HS-5 (cell line): ENCODE results near the gene CIDEB.

Experiments used
- DNase-seq: peaks from one replicate; pipeline ENCODE4 v3.0.0-alpha.2; 2012; ENCODE audit warnings: low read depth

The CIDEB gene

GRCh38 chr14:24312736-24313507 is 5.1 kb upstream of the CIDEB start:
- DNase-seq = no peak

DNA sequence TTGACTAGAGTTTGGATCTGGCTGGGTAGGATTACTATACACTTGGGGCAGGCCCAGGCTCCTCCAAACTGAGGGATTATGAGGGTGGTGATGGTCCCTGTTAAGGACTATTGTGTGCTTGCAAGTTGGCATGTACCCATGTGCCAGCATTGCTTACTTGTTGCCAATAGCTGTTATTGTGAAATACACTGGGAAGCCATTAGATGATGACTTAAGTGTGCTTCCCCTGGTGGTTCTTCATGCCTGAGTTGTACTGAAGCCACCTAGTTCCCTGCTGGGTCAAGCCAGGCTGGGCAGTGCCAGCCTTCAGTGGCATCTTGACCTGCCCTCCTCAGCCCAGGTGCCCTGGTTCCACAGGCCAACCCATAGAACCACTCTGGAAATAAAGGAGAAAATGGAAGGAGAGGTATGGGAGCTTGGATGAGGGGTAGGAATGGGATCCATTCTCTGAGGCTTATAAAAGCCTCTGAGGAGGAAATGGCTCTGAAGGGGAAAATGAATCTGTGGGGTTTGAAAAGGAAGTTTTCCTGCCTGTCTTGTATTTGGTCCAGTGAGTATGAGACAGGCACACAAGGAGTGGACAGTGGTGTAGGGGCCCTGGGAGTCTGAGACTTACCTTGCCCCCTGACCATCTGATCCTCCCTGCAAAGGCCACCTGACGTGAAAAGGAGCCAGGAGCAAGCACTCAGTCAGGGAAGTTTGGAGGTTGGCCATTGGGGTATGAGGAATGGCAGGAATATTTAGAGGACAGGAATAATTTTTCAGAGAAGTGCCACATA is 4.2 kb upstream of the CIDEB start:
- DNase-seq = no peak

DNA sequence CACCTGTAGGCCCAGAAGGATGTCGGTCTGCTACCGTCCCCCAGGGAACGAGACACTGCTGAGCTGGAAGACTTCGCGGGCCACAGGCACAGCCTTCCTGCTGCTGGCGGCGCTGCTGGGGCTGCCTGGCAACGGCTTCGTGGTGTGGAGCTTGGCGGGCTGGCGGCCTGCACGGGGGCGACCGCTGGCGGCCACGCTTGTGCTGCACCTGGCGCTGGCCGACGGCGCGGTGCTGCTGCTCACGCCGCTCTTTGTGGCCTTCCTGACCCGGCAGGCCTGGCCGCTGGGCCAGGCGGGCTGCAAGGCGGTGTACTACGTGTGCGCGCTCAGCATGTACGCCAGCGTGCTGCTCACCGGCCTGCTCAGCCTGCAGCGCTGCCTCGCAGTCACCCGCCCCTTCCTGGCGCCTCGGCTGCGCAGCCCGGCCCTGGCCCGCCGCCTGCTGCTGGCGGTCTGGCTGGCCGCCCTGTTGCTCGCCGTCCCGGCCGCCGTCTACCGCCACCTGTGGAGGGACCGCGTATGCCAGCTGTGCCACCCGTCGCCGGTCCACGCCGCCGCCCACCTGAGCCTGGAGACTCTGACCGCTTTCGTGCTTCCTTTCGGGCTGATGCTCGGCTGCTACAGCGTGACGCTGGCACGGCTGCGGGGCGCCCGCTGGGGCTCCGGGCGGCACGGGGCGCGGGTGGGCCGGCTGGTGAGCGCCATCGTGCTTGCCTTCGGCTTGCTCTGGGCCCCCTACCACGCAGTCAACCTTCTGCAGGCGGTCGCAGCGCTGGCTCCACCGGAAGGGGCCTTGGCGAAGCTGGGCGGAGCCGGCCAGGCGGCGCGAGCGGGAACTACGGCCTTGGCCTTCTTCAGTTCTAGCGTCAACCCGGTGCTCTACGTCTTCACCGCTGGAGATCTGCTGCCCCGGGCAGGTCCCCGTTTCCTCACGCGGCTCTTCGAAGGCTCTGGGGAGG is 3.1 kb upstream of the CIDEB start, which contains the start of gene LTB4R:
Gene LTB4R (plus strand): TSS at position 857 of the 959 bp plus-strand sequence. CDS start 4,150 bp downstream, outside the sequence.
- DNase-seq = no peak

DNA sequence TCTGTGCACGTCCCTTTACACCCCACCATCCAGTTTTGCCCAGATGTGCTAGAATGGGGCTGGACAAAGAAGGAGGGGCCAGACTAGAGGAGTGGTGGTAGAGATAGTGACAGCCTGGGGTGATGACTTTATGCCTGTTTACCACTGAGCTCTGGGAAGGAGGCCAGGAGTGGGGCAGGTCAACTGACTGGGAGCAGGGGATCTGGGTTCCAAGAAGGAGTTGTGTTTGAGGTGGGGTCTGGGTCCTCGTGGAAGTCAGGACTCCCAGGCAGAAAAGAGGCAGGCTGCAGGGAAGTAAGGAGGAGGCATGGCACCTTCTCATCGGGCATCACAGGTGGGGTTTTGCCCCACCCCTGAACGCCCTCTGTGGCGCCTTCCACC is 2.5 kb upstream of the CIDEB start:
- DNase-seq = no peak

DNA sequence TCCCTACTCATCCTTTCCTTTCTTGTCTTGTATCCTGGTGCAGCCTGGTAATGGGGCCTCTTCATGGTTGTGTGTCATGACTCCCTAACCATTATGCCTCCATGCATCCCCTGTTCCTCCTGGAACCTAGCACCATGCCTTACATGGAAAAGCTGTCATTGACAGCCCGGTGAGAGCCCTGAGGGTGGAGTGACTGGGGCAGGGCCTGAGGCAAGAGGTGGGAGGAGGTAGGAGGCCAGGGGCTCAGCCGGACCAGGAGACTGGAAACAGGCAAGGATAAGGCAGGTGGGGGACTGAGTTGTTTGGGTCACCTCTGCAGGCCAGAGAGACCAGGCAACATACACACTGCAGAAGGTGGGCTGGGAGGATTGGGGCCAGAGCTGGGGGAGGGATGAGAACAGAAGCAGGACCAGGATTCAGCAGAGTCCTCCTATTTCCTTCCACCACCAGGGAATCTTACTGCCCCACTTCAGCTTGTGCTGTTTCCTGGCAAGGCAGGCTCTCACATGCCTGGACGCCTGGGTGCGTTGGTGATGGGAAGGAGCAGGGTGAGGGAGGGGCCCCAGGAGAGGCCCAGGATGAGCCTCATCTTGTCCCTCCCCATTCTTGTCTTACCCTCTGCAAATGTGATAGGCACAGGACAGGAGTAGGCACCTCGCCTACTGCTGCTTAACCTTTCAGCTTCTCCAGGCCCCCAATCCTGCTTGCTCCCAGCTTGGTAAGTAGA is 1.9 kb upstream of the CIDEB start, which contains the start of gene LTB4R2:
Gene LTB4R2 (plus strand): TSS at position 603 of the 727 bp plus-strand sequence. CDS start 525 bp downstream, outside the sequence.
- DNase-seq = no peak

DNA sequence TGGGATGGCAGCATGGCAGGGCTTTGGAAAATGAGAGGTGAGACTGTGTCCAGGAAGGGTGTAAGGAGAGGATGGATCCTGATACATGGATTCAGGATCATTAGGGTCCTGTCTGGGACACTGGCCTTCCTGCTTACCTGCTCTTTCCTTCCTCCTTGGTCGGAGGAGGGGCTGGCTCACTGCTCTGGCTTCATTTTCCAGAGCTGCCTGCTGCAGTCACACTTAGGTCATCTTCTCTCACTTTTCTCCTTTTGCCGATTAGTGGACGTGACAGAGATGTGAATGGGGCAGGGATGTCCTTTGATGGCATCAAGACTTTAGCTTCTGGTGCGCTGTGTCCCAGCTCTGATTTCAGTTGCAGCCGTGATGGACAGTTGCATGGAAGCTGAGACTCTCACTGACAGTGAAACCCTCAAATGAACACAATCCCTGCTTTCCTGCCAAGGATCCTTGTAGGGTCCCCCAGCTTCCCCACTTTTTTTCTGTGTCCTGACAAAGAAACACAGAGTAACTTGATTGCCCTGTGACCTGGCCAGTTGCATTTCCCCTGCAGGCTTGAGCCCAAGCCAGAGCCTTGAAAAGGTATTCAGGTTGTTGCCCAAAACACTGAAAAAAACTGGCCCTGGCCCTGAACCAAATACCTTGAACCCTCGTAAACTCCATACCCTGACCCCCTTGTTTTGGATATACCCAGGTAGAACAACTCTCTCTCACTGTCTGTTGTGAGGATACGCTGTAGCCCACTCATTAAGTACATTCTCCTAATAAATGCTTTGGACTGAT is 756 bp upstream of the CIDEB start:
- no peak for DNase-seq

DNA sequence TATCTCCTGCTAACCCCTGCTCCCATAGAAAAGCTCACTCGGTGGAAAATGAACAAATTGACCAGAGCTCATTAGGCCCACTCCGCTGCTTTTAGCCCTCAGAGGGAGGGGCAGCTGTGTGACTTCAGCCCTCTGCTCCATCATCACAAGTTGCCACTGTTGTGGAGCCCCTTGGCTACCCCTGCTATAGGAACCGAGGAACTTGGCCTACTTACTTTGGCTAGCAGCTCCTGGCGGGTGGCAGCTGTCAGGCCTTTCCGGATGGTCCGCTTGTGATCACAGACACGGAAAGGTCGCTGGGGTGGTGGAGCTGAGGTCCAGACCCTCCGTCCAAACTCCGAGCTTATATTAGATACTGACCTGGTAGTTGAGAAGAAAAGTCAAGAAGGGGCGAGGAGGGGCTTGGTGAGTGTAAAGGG is 612 bp downstream of the CIDEB start:
- no peak for DNase-seq

- DNase-seq = no peak
Observed at GRCh38 chr14:24304019-24304387, 3.8 kb downstream of the CIDEB start.

GRCh38 chr14:24300326-24300980 is 7.3 kb downstream of the CIDEB start:
- DNase-seq = no peak

DNA sequence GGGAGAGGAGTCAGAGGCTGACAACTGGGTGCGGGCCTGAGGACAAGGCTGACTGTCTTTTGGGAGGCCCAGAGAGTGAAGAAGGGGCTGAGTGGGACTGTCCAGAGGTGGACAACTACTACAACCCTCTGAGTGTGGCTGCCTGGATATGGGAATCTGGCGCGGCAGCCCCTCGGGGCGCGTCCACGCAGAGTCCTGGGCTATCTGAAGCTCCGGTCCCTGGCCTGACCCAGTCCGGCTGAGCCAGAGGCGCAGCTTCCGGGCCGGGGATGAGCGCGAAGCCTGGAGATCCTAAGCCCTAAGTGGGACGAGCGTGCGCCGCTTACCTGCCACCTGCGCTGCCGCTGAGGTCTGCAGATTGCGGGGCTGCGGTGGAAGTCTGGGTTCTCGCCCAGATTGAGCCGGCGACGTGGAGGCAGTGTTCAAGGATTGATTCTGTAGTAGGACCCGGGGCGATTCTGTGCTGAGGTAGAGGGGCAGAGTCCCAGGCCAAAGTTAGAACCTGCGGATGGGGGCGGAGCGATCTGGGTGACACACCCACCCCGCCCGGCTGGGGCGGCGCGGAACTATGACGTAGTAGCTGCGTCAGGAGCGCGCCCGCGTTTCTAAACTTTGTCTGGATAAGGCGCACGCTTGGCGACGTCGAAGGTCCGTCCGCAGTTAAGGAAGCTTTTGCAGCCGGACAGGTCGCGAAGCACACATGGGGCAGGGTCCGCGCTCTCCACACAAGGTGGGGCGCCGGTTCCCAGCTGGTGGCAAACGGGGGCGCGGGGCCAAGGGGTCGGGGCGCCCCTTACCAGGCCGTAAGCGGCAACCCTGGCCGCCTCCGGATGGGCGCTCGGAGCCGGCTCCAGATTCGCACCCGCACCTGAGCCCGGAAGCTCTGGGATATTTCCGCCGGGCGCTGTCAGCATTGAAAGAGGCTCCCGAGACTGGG is 8.3 kb downstream of the CIDEB start, which contains the start of the genes DHRS1 and NOP9:
Gene DHRS1 (minus strand): TSS at position 526 of the 937 bp plus-strand sequence. CDS start 674 bp downstream, outside the sequence.
Gene NOP9 (plus strand): TSS at position 596 of the 937 bp plus-strand sequence. CDS start 105 bp downstream, at position 701.
- peak; percentile 61 for DNase-seq

- DNase-seq = peak; percentile 16
Observed at GRCh38 chr14:24298892-24299254, 8.9 kb downstream of the CIDEB start.

DNA sequence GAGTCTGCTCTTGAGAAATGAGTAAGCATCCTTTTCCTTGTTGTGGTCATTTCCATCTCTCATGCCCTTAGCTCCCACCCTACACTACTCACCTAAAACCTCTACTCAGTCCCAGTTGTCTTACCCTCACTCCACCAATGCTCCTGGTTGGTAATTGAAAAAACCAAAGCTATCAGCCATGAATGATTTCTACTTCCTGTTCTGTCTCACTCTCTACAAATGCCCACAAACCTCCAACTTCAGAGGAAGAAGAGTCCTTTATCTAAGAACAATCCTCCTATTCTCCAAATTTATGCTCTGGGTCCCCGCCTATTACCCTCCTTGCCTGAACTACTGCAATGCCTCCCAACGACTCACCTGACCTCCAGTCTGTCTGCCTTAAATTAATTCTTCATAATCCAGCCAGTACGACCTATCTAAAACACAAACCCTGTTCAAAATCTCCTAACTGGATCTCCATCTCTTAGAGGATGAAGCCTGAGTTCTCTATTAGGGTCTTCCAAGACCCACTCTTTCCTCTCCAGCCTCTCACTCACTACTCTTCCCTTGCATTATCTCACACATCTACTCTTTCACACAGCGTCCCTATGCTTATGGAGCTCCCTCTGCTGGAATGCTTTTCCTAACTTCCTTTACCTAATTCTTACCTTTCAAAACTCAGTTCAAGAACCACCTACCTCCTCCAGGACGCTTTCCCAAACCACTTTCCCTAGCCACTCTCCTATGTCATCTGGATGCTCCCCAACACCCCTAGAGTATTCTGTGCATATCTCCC is 10.4 kb downstream of the CIDEB start:
- DNase-seq = no peak

DNA sequence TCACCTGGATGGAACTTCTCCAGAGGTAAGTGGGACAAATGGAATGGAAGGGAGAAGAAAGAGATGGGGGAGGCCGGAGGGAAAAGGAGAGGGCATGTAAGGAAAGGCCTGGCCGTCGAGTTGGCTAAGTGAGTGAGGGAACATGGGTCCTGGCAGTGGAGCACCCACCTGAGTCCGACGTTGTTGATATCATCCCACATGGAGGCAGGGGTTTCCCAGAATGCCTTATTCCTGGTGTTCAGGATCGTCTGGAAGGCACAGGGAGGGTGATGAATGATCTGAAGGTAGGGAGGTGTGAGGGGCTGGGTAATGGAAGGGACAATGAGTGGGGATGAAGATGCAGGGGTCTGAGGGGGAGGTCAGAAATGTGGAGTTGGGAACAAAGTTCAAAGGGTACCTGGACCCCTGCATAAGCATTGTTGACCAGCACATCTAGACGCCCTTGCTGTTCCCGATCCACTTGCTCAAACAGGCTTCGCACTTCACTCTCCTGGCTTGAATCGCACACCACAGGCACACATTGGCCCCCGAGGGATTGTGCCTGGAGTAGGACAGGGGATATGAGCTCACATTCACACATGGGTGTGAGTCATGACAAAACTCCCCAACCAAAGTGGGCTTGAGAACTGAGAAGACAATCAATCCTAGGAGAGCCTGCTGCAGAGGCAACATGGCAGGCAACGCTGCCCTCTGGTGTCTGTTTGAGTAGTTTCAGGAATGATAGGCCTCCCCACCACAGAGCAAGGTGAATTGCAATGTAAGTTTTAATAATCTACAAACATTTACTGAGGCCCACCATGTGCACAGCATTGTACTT is 11.2 kb downstream of the CIDEB start:
- DNase-seq = peak; percentile 70

GRCh38 chr14:24293525-24293924 is 14.3 kb downstream of the CIDEB start:
- no peak for DNase-seq

DNA sequence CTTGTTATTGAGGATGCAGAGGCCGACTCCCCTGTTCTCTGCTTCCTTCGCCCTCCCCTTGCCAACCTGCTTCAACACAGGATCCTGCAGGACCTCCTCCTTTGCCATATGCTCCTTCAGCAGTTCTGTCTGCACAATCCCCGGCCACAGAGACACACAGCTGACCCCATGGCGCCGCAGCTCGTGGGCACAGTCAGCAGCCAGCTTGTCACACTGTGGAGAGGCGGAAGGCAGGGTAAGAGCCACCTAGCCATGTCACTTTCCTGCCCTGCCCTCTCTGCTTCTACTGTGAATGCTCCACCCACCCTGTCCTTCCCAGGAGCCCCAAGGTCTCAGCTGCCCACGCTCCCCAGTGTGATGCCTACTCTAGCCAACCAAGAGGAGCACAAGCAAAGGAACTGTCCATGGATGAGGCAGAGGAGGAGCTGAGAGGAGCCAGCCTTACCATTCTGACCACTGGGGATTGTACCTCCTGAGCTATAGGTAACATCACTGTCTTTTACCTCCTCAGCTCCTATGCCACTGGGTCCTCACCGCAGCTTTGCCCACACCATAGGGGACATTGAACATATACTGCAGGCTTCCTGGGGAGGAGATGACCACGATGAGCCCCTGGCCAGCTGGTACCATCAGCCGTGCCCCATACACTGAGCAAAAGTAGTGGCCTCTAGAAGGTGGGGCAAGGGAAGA is 15.5 kb downstream of the CIDEB start:
- no peak for DNase-seq

- DNase-seq = no peak
Observed at GRCh38 chr14:24291446-24292117, 16.2 kb downstream of the CIDEB start.
